K562 (cell line): Measurements from ENCODE around the gene HPDL. TPM values are rescaled to one million over a fixed set of nuclear protein-coding genes. Genes with fewer than 3 reads are reported as not detected.

Experiments
- ATAC-seq: fragments of 200-7000 bp; cut with Tn5 transposase; 3 replicates; pipeline ENCODE4 v1.9.1; 2020; ENCODE audit warnings: moderate library complexity
- Bru-seq: library from RNA; stranded (reverse); fragments of 400-500 nt; gene quantifications from one replicate; lab custom pipeline; 2021; lab: Mats Ljungman, UMichigan
- BruChase-seq, 2 experiments: library from RNA; stranded (reverse); fragments of 400-500 nt; gene quantifications; one replicate each; lab custom pipeline; 2021; lab: Mats Ljungman, UMichigan
- BruUV-seq: library from RNA; stranded (reverse); fragments of 400-500 nt; replicated peaks from 2 replicates; lab custom pipeline; 2021; lab: Mats Ljungman, UMichigan
- CTCF ChIA-PET: fragments of 300-600 bp; formaldehyde crosslinking; extraction: SDS; loops from one replicate; lab custom pipeline; 2021; ENCODE audit warnings: low intra/inter-chr PET ratio; lab: Yijun Ruan, JAX
- POLR2A ChIA-PET: fragments of 300-600, 350-650 bp; sonication (Branson Sonifier 250); formaldehyde crosslinking; extraction: SDS; loops from one replicate; lab custom pipeline; 2021; ENCODE audit warnings: antibody characterized with exemption, inconsistent platforms; lab: Yijun Ruan, JAX
- DNase-seq, 4 experiments: peaks; one replicate each; pipeline versions ENCODE4 v3.0.0 to v3.0.0-alpha.2; 2011 to 2018; ENCODE audit warnings: low spot score in 3 of 4, mixed read lengths in 3 of 4; ENCODE audit errors: extremely low read depth in 1 of 4
- FAIRE-seq: peaks from 2 replicates; lab custom pipeline; 2011; peaks lifted over from hg19 to GRCh38; lab: Jason Lieb, UNC
- H2AFZ ChIP-seq: 2 replicates; pipeline ENCODE4 v1.6.0; 2011; ENCODE audit warnings: low read depth, low read length, control low read depth, inconsistent platforms
- H3K27ac ChIP-seq: fragments of 200-600 bp; 3 replicates; pipeline ENCODE4 v1.8.0; 2011; ENCODE audit warnings: low read depth, mild to moderate bottlenecking, control low read depth, inconsistent platforms, low read length, moderate library complexity, mixed read lengths; ENCODE audit errors: extremely low read depth
- H3K27me3 ChIP-seq, 2 experiments: fragments of 300-600 bp in 1 of 2; 2 replicates in 1 of 2; 3 replicates in 1 of 2; pipeline versions ENCODE4 v1.6.0 to v1.8.0; 2011; ENCODE audit warnings: inconsistent platforms in 2 of 2, low read length in 2 of 2, mild to moderate bottlenecking in 1 of 2, mixed read lengths in 1 of 2, moderate library complexity in 1 of 2; ENCODE audit not compliant: control insufficient read depth in 2 of 2, insufficient read depth in 2 of 2
- H3K36me3 ChIP-seq: fragments of 300-600 bp; 3 replicates; pipeline ENCODE4 v1.8.0; 2011; ENCODE audit warnings: mild to moderate bottlenecking, low read length, inconsistent platforms; ENCODE audit not compliant: control insufficient read depth, insufficient read depth
- H3K4me1 ChIP-seq, 2 experiments: fragments of 200-600 bp in 1 of 2; replicated peaks in 1 of 2; 2 replicates in 1 of 2; 3 replicates in 1 of 2; pipeline versions ENCODE4 v1.5.1 to v1.8.0; 2011; ENCODE audit warnings: inconsistent platforms in 2 of 2, low read length in 2 of 2, mild to moderate bottlenecking in 1 of 2, mixed read lengths in 1 of 2, moderate library complexity in 1 of 2; ENCODE audit not compliant: control insufficient read depth in 2 of 2, insufficient read depth in 2 of 2
- H3K4me2 ChIP-seq: 2 replicates; pipeline ENCODE4 v1.6.1; 2011; ENCODE audit warnings: low read length, control low read depth, inconsistent platforms, mixed read lengths; ENCODE audit not compliant: insufficient read depth
- H3K4me3 ChIP-seq: fragments of 200-600 bp; sonication (generic), shearing (Covaris generic); 2 replicates; pipeline ENCODE4 v1.5.1; 2016; ENCODE audit warnings: control low read depth, inconsistent platforms
- H3K79me2 ChIP-seq: fragments of 200-600 bp; 3 replicates; pipeline ENCODE4 v1.8.0; 2011; ENCODE audit warnings: low read length, inconsistent platforms; ENCODE audit not compliant: control insufficient read depth, insufficient read depth
- H3K9ac ChIP-seq, 2 experiments: 2 replicates each; pipeline versions ENCODE4 v1.6.0 to v1.6.1; 2011; ENCODE audit warnings: low read depth in 2 of 2, low read length in 2 of 2, control low read depth in 1 of 2, inconsistent platforms in 1 of 2, mild to moderate bottlenecking in 1 of 2, mixed read lengths in 1 of 2; ENCODE audit not compliant: insufficient read depth in 1 of 2
- H3K9me1 ChIP-seq: one replicate; pipeline ENCODE4 v1.6.0; 2011; ENCODE audit warnings: inconsistent platforms, mild to moderate bottlenecking, low read length, moderate library complexity; ENCODE audit not compliant: control insufficient read depth, insufficient read depth
- H3K9me3 ChIP-seq: replicated peaks from 2 replicates; pipeline ENCODE4 v1.5.1; 2011; ENCODE audit warnings: low read depth, low read length, inconsistent platforms; ENCODE audit not compliant: control insufficient read depth, insufficient read depth
- H4K20me1 ChIP-seq: replicated peaks from 2 replicates; pipeline ENCODE4 v1.6.1; 2011; ENCODE audit warnings: low read length, inconsistent platforms, mixed read lengths; ENCODE audit not compliant: control insufficient read depth, insufficient read depth
- NCOA6 ChIP-seq: fragments of 450-650 bp; IDR thresholded peaks from 2 replicates; pipeline ENCODE4 v1.6.1; 2017; ENCODE audit warnings: mild to moderate bottlenecking
- POLR2G ChIP-seq: fragments of 200-400 bp; formaldehyde crosslinking; IDR thresholded peaks from 2 replicates; pipeline ENCODE4 v1.6.1; 2017; ENCODE audit warnings: low read depth, mild to moderate bottlenecking, antibody characterized with exemption, low read length, moderate library complexity
- TSHZ1 ChIP-seq: fragments of 250-450 bp; sonication (Bioruptor Pico); IDR thresholded peaks from 2 replicates; pipeline ENCODE4 v1.4.0; 2020; ENCODE audit warnings: mild to moderate bottlenecking, moderate library complexity
- ZHX1 ChIP-seq: fragments of 150-350 bp; conservative IDR thresholded peaks from 2 replicates; pipeline ENCODE4 v1.6.1; 2014; ENCODE audit warnings: low read length
- ZNF24 ChIP-seq: fragments of 450-650 bp; IDR thresholded peaks from 2 replicates; pipeline ENCODE4 v1.6.1; 2016
- whole genome bisulfite sequencing: fragments of 100-300 bp; shearing (Covaris generic); methylation state at CpG from one replicate; pipeline ENCODE4 v1.1.6; 2016; ENCODE audit warnings: low coverage, mixed read lengths; ENCODE audit not compliant: insufficient coverage; ENCODE audit errors: missing lambda C conversion rate; 5-methylcytosine and 5-hydroxymethylcytosine counted together
- in situ Hi-C: fragments of 300-500 bp; cut with MboI; formaldehyde crosslinking; loops from 4 replicates; pipeline ENCODE4 v1.15.0; 2018; ENCODE audit warnings: inconsistent platforms, mixed read lengths
- intact Hi-C: fragments of 100-400 bp; cut with micrococcal nuclease; formaldehyde crosslinking; loops from 2 replicates; pipeline ENCODE4 v1.14.2; 2022
- long read RNA-seq, 3 experiments: library from polyadenylated mRNA in 2 of 3; library from RNA in 1 of 3; unstranded in 2 of 3; stranded (forward) in 1 of 3; transcript quantifications; one replicate each; pipeline ENCODE4 v2.0.0, GENCODE V29; 2019 to 2022
- polyA minus RNA-seq, 3 experiments: library from RNA; depleted of rRNA, polyadenylated mRNA; stranded (reverse); fragments of >200 nt; gene quantifications; 2 replicates each; pipeline ENCODE4 v1.2.3, GENCODE V29; 2011
- polyA plus RNA-seq, 8 experiments: library from polyadenylated mRNA; depleted of rRNA in 4 of 8; stranded (reverse) in 5 of 8; unstranded in 3 of 8; fragments of >200 nt; fragmentation: Nextera tagmentation in 2 of 8; fragmentation: Illumina TruSeq in 1 of 8; extraction: Ambion mirVana in 2 of 8; extraction: Trizol in 1 of 8; gene quantifications; 2 replicates each; pipeline versions ENCODE4 v1.2.1 to v1.2.3, GENCODE V29; 2011 to 2014; ENCODE audit warnings: inconsistent platforms in 1 of 8, missing spikeins in 1 of 8
- total RNA-seq, 7 experiments: library from RNA; depleted of rRNA in 6 of 7; stranded (reverse); fragments of >200 nt in 6 of 7; fragmentation: Illumina TruSeq in 2 of 7; extraction: Trizol in 2 of 7; gene quantifications; 2 replicates each; pipeline versions ENCODE4 v1.2.1 to v1.2.3, GENCODE V29; 2011 to 2021; ENCODE audit warnings: low replicate concordance in 1 of 7
- TF ChIP-seq, protein P1 (sequence below): fragments of 450-650 bp; IDR thresholded peaks from 2 replicates; pipeline ENCODE4 v1.7.1; 2018; ENCODE audit warnings: mild to moderate bottlenecking, low read depth; ENCODE audit not compliant: partially characterized antibody

The HPDL gene
- total RNA-seq (2011; cell fraction: chromatin; rRNA removed; ENCODE audit: low replicate concordance), result not detected in 2 replicates
- total RNA-seq (2011; cell fraction: nucleolus; rRNA removed), result not detected in 2 replicates
- total RNA-seq (2011; cell fraction: nucleoplasm; rRNA removed), result not detected in 2 replicates
- not detected in 2 replicates for total RNA-seq (2014; rRNA removed)
- not detected in 2 replicates for total RNA-seq (2014; rRNA removed; fragmentation: Illumina TruSeq; extraction: Trizol)
- total RNA-seq (2015; rRNA removed; fragmentation: Illumina TruSeq; extraction: Trizol), result not detected in 2 replicates
- not detected in 2 replicates for total RNA-seq (2021)
- not detected in 2 replicates for polyA plus RNA-seq (2011; rRNA removed)
- not detected in 2 replicates for polyA plus RNA-seq (2011; cell fraction: cytosol; rRNA removed)
- polyA plus RNA-seq (2011; cell fraction: nucleus; rRNA removed), result not detected in 2 replicates
- 0.04 and 0.28 TPM in 2 replicates for polyA plus RNA-seq (2012)
- polyA plus RNA-seq (2014; fragmentation: Illumina TruSeq; extraction: Trizol), result not detected in 2 replicates
- not detected for polyA plus RNA-seq (2014; fragmentation: Nextera tagmentation; extraction: Ambion mirVana)
- not detected in 2 replicates for polyA plus RNA-seq (2014; rRNA removed)
- polyA minus RNA-seq (2011; rRNA and poly(A)+ RNA removed), result not detected in 2 replicates
- polyA minus RNA-seq (2011; cell fraction: cytosol; rRNA and poly(A)+ RNA removed), result not detected in 2 replicates
- not detected in 2 replicates for polyA minus RNA-seq (2011; cell fraction: nucleus; rRNA and poly(A)+ RNA removed)
- Bru-seq, nascent RNA, result not detected
- BruChase-seq, experiment 1, labeled RNA remaining after a 2-hour chase, result not detected
- BruChase-seq, experiment 2, labeled RNA remaining after a 6-hour chase, result not detected
- long read RNA-seq, experiment 1, partial matches to known transcripts, result 0 of 1 reads
- long read RNA-seq, experiment 1, other reads (novel, unspliced or antisense), result 0 of 1 reads
- long read RNA-seq, experiment 2, result 0 reads
- long read RNA-seq, experiment 3, result 0 reads

- no peaks in the 10 kb centered on the region for H3K27me3 ChIP-seq
- DNase-seq (peak in 3 of 4 experiments; percentile 4 to 41 (median 29)), ATAC-seq (no peak), FAIRE-seq (no peak)
- no peaks in the 10 kb centered on the region for H3K79me2 ChIP-seq
- intact Hi-C loops (no loop called here), in situ Hi-C loops (no loop called here)
- peaks cover 3% of the 10 kb centered on the region for H3K9me1 ChIP-seq
- H2AFZ ChIP-seq, result no peak within 1 kb of the TSS
- H3K9me3 ChIP-seq, result no peaks in the 10 kb centered on the region
- ChIA-PET POLR2A (interaction anchor here (0.7 to 3.7 kb wide), 7 partner anchors 9 to 605 kb away, joined by 3 to 26 read pairs (median 3); partner anchors contain the start of genes MUTYH and TOE1), CTCF (no interaction called here)
- H4K20me1 ChIP-seq, result no peaks in the 10 kb centered on the region
- H3K36me3 ChIP-seq, result peaks cover 20% of the 10 kb centered on the region; the same call in 2 of the 3 replicates
- BruUV-seq, result no TSS peak
- H3K4me2 ChIP-seq, result no peak within 1 kb of the TSS
- no peak within 1 kb of the TSS for H3K4me3 ChIP-seq
- H3K9ac ChIP-seq, result peak within 1 kb of the TSS in 1 of 2 experiments; percentile 37; a peak in 1 of 4 replicates
- H3K27ac ChIP-seq, result no peak within 1 kb of the TSS
- peaks cover 6 to 36% of the 10 kb centered on the region in 2 experiments; a peak in 3 of 5 replicates for H3K4me1 ChIP-seq
- 92% methylated on average over 70 of the region's 96 CpGs for WGBS
- no peak for TF ChIP-seq ZHX1
- peak; percentile 54 for TF ChIP-seq POLR2G
- TF ChIP-seq NCOA6, result no peak
- TF ChIP-seq, protein P1, sequence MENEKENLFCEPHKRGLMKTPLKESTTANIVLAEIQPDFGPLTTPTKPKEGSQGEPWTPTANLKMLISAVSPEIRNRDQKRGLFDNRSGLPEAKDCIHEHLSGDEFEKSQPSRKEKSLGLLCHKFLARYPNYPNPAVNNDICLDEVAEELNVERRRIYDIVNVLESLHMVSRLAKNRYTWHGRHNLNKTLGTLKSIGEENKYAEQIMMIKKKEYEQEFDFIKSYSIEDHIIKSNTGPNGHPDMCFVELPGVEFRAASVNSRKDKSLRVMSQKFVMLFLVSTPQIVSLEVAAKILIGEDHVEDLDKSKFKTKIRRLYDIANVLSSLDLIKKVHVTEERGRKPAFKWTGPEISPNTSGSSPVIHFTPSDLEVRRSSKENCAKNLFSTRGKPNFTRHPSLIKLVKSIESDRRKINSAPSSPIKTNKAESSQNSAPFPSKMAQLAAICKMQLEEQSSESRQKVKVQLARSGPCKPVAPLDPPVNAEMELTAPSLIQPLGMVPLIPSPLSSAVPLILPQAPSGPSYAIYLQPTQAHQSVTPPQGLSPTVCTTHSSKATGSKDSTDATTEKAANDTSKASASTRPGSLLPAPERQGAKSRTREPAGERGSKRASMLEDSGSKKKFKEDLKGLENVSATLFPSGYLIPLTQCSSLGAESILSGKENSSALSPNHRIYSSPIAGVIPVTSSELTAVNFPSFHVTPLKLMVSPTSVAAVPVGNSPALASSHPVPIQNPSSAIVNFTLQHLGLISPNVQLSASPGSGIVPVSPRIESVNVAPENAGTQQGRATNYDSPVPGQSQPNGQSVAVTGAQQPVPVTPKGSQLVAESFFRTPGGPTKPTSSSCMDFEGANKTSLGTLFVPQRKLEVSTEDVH, result no peak
- no peak for TF ChIP-seq ZNF24
- no peak for TF ChIP-seq TSHZ1
Measured at GRCh38 chr1:45326627-45327623, at the start of gene HPDL. HPDL (plus strand) TSS chr1:45326895; CDS start chr1:45327149, 254 bp downstream.
